Stimulated activated CD8-positive, alpha-beta memory T cell treated with anti-CD3 and anti-CD28 coated beads, Interleukin-12 subunit alpha, Interleukin-12 subunit beta, amount 100 ng/mL, for 24 hours (primary cell): Measurements from ENCODE around the gene AWAT2.
"Not testable (repeated sequence)": the region's sequence is repeated elsewhere in the genome, so short reads cannot be mapped to it uniquely, and the experiment has no call there.

Experiments
- DNase-seq: peaks from one replicate; pipeline ENCODE4 v3.0.0-alpha.2; 2020; ENCODE audit errors: extremely low read depth

Gene AWAT2

DNA sequence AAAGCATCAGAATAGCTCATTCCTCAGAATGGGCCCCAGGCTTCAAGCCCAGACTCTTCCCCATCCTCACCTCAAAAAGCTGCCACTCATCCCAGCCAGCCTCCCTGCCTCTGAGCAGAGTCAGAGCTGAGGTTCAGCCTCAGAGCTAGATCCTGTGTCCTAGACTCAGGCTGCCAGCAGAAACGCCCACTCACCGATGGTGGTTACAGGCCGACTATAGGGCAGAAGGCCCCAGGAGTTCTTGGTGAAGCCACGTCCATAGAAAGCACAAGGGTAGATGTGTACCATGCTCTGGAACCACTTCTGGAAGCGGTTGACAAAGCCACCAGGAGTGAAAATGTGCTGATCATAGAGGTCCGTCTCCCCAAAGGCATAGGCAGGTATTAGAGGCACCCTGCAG lies 7.7 kb downstream of the AWAT2 start:
- no peak for DNase-seq

DNA sequence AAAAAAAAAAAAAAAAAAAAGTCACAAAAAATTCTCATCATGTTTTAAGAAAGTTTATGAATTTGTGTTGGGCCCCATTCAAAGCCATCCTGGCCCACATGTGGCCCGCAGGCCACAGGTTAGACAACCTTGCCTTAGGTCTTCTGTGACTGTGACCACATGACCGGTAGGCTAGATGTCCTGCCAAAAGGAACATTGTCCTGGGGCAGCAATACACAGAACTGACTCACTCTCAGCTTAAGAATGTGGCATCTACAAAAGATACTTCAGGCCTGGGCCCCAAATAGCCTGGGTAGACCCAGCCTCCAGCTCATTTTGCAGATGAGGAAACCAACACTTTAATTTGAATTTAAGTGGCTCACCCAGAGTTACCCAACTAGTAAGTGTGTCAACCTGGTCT lies 10.0 kb downstream of the AWAT2 start:
- no peak for DNase-seq

DNA sequence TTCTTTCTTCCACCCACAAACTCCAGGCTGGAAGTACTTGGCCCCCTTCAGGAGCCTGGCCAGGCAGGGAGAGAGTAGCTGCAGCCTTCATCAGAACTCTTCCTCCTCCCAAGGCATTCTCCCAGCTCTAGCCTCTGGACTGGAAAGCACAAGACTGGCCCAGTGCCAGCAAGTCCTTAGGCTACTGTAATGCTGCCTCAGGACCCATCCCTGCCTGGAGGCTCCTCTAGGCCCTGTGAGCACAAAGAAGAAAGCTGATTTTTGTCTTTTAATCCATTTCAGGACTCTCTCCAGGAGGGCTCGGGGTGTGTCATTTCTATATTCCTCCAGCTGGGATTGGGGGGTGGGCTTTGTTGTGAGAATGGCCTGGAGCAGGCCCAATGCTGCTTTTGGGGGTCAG lies 10.8 kb downstream of the AWAT2 start:
- no peak for DNase-seq

DNA sequence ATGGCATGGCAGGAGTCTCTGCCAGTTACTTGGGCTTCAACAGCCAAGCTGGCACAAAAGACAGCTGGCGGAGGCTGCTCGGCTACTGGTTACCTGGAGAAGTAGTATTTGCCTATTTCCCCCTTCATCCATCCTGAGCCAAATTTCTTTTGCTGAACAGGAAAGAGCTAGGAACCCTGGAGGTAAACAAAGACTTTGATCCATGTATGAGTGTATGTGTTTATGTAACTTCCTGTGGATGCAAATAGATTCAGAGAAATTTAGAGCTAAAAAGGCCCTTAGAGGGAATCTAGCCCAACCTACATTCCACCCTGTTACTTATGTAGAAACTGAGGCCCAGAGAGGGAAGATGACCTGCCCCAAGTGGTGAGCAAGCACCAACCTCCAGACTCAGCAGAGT lies 11.2 kb downstream of the AWAT2 start:
- no peak for DNase-seq

DNA sequence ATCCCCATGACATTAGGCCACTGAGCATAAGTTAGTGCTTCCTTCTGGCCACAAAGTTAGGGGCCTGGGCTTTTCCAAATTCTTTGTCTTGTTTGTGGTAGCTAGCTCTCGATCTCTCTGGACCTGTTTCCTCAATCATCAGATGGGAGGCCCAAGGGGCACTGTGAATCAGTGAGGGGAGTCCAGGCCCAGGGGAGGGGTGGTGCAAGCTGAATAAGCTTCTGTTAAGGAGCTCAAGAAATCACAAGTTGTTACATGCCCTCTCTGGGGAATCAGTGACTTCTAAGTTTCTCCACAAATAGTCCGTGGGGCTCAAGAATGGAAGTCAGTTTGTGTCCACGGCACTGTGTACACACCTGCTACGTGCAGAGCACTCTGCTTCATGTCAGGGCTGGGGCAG lies 15.1 kb downstream of the AWAT2 start:
- no peak for DNase-seq

DNA sequence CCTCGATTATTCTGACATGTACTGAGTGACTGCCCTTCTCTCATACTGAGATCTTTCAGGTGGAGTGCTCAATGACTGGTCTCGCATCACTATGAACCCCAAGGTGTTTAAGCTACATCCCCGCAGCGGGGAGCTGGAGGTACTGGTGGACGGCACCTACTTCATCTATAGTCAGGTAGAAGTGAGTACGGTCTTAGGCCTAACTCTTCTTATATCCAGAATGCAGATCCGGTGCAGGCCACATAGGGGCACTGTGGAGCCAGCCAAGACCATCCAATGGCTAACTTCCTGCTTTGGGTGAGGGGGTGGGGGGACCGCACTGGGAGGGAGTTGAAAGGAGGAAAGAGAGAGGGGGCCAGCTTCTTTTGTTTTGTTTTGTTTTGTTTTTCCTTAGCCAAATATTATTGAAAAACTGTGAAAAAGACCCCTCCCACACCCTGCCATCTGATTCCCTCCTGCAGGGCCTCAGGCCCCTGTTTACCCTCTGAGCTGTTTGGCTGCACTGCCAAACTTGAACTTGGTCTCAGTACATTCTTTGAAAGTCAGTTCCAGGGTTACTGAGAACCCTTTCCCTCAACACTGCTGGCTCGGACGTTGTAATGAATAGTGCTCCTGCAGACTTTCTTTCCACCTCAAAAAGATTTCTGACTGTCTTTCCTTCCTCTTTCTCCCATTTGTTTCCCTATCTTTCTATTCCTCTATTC lies 16.2 kb downstream of the AWAT2 start:
- DNase-seq: no peak

DNA sequence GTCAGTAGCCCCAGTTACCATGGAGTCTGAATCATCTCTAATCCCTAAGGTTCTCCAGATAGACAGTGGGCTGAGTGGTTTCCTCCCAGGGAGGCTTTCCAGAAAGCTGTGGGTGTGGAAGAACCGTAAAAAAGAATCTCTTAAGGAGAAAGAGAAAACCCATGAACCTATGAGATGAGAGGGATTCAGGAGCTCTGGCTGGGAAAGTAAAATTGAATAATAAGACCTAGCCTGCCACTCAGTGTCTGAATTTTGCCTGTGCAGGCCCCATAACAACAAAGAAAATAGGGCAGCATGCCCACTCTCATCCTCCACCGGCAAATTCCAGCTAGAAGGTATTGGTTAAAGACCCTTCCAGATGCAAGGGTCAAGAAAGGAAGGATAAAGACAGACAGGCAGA lies 16.9 kb downstream of the AWAT2 start:
- no peak for DNase-seq

DNA sequence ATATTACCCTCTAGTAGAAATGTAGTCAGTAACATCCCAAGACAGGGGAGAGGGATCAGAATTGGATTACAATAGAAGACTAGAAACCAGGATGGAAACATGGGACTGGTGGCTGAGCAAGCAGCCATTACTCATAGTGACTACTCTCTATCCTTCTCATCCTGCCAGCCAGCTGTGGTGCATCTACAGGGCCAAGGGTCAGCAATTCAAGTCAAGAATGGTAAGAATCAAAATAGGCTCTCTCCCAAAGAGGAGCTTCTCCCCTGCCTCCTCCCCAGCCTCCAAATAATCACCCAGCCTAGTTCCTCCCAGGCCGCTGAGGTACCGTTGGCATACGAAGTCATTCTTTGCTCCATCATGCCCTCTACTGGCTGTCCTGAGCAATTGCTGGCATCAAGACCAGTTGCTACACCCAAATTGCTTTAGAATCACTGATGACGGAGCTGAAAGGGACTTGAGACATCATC lies 19.4 kb downstream of the AWAT2 start:
- DNase-seq: peak; percentile 2

DNA sequence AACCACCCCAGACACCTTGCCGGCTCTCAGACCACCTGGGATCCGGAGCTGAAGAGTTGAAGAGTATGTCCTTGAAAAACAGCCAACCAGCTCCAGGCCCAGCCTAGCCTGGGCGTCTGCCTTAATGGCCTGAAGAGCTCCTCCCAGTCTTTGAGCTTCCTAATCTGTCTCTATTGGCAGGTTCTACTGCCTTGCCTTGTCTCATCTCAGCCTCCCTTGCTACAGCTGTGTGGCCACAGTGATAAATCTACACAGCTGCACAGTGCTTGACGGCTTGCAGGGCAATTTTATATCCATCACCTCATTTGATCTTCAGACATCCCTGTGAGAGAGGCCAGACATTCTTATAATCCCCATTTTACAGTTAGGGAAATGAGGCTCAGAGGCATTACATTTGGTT lies 19.9 kb downstream of the AWAT2 start:
- DNase-seq: no peak

DNA sequence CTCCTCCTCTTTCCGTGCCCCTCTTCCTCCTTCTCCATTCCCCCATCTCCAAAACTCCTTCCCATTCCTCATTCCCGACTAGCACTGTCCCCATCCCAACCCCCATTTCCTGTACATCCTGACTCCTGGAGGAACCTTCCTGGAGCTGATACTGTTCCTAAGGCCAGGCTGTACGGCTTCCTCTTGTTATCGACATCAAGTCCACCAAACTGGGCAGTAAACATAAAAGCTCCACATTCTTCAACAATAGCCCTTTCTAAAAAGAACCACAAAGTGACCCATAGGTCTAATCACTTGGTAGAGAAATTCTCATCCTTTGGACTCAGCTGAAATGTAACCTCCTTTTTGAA lies 22.9 kb downstream of the AWAT2 start:
- DNase-seq: no peak

DNA sequence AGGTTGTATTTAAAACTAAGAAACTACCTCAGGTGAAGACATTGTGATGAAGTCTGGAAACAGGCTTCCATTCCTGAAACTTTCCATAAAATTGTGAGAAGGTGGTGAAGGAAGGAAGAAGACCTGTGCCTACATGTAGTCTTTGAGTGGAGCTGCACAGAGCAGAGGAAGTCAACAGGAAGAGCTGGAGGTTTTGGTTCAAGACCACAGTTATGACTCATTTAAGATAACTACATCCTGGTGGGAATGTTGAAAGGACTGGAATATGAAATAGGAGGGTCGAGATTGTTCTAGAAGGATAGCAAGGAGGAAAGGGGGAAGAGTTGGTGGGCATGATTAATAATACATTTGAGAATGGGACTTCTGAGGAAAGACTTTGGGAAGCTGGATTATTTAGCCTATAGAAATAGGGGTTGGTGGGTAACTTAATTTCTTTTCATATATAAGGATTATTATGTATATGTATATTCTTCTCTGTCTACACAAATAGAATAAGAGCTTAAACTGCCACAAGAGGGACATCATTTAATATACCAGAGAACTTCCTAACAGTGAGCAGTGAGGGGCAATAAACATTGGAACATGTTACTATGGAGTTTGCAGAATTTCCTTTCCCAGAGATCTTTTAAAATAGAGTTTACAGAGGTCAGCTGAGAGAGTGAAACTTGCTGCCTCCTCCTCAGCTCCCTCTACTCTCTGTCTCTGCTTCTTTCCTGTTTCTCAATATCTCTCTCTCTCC lies 23.5 kb downstream of the AWAT2 start:
- no peak for DNase-seq

DNA sequence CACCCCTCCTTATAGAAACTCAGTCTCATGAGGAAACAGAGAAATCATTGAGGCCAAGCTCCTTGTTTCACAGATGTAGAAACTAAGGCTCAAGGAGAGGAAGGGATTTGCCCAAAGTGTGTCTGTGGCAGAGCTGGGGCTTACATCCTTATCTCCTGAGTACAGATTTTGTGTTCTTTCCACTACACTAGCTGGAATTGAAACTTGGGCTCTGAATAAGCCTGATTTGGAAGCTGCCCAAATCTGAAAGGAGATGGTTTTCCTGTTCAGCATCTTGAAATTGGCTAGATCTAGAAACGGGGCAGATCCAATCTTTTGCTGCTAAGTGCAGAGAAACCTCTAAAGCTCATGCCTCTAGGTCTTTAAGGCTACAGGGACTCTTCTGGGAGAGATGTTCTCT lies 24.3 kb downstream of the AWAT2 start:
- DNase-seq: no peak

DNA sequence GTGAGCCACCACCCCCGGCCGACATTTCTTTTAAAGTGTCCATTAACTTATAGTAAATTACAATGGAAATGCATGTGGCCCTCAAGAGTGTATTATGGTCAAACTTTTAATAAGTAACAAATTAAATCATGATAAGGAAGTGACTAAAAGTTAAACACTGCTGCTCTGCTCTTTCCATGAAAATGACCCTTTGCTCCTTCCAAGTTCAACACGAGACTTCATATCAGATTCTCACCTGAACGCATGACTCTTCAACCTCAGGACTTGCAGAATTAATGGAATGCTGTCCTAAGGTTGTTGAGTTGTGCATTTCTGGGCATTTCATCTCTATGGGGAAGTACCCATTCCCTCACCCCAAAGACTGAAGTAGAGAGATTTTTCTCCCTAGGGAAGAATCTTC lies 27.1 kb downstream of the AWAT2 start:
- DNase-seq: no peak

DNA sequence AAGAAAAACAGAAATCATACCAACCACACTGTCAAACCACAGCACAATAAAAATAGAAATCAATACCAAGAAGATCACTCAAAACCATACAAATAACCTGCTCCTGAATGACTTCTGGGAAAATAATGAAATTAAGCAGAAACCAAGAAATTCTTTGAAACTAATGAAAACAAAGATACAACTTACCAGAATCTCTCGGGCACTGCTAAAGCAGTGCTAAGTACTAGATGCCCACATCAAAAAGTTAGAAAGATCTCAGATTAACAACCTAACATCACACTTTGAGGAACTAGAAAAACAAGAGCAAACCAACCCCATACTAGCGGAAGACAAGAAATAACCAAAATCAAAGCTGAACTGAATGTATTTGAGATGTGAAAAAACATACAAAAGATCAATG lies 33.2 kb downstream of the AWAT2 start:
- DNase-seq: no peak

DNA sequence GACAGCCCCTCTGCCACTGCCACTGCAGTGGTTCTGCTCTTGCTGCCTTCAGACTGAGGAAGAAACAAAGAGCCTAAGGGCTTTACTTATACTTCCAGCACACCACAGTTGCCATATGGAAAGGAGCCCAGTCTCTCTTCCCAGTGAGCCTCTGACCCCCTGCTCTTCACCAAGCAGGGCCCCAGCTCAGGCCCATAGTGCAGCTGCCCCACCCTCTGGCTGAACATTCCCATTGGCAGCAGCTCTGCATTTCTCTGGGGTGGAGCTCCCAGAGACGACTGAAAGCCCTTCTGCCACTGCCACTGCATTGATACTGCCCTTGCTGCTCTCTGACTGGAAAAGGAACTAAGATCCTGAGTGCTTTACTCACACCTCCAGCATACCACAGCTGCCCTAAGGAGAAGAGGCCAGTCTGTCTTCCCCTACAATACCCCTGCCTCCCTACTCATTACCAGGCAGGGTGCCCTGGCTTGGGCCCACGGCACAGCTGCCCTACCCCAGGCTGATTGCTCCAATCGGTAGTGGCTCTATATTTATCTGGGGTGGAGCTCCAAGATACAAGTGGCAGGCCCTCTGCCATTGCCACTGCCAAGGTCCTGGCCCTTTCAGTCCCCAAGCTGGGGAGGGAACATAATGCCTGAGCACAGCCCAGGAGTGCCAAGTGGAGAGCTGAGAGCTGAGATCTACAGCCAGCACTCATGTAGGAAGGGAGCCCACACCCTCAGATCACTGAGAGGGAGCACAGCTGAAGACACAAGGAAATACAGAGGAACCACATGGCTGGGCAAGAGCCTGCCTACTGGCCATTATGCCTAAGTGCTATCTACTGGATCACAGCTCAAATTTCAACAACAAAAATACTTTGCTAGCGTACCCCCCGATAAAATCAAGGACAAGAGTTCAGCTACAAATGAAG lies 36.0 kb downstream of the AWAT2 start:
- no peak for DNase-seq

DNA sequence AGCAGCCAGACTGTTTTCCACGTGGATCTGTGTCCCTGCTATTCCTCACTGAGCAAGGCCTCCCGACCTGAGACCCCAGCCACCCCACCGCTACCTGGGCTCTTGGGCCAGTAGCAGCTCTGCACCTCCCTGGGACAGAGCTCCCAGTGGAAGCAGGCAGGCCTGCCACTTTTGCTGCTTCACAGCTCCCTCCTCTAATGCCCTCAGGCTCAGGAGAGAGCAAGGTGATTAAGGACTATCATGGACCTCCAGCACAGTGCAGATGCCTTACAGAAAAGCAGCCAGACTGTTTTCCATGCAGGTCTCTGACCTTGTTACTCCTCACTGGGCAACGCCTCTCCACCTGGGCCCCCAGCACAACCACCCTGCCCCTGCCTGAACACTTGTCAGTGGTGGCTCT lies 37.0 kb downstream of the AWAT2 start:
- DNase-seq: no peak

DNA sequence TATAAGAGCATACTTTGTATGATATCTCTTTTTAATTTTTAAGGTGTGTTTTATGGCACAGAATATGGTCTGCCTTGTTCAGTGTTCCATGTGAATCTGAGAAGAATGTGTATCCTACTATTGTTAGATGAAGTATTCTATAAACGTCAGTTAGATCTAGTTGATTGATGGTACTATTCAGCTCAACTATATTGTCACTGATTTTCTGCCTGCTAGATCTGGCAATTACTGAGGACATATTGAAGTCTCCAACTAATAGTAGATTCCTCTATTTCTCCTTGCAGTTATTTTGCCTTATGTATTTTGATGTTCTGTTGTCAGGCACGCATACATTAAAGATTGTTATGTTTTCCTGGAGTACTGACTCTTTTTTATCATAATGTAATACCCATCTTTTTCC lies 39.8 kb downstream of the AWAT2 start:
- DNase-seq: no peak

DNA sequence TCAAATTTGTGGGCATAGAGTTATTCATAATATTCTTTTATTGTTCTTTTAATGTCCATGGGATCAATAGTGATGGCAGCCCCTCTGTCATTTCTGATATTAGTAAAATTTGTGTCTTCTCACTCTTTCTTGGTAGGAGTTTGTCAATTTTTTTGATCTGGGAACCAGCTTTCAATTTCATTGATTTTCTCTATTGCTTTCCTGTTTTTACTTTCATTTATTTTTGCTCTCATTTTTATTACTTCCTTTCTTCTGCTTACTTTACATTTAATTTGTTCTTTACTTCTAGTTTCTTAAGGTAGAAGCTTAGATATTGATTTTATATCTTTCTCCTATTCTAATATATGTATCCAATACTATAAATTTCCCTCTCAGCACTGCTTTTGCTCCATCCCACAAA lies 40.7 kb downstream of the AWAT2 start:
- no peak for DNase-seq

DNA sequence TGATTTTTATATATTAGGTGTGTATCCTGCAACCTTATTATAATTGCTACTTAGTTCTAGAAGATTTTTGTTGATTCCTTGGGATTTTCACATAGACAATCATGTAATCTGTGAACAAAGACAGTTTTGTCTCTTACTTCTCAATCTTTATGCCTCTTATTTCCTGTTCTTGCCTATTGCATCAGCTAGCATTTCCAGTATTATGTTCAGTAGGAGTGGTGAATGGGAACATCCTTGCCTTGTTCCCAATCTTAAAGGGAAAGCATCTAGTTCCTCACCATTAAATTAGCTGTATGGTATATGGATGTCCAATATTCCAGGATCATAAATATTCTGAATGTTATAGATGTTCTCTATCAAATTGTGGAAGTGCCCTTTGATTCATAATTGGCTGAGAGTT lies 41.8 kb downstream of the AWAT2 start:
- no peak for DNase-seq

DNA sequence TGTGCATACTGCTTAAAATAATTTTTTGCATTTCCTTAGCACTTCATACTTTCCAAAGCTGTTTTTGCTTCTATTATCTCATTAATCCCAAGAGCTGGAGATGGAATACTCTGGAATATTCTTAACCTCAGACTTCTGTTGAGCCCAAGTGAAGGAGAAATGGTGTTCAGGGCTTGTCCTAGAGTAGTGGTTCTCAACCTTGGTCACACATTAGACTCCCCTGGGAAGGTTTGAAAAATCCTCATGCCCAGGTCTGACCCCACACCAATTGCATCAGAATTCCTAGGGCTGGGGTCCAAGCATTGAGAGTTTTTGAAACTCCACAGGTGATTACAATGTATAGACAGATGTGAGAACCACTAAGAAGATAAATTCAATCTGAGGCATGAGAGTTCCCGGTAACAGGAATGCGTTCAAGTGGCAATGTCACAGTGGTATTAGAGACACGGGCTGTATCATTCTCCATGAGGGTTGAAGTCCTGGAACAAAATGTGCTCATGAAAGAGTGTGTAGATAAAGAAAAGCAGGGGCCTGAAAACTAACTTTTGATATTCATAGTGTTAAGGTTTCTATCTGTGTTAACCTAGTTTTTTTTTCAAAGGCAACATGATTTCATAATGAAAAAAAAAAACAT lies 47.9 kb downstream of the AWAT2 start:
- DNase-seq: no peak

DNA sequence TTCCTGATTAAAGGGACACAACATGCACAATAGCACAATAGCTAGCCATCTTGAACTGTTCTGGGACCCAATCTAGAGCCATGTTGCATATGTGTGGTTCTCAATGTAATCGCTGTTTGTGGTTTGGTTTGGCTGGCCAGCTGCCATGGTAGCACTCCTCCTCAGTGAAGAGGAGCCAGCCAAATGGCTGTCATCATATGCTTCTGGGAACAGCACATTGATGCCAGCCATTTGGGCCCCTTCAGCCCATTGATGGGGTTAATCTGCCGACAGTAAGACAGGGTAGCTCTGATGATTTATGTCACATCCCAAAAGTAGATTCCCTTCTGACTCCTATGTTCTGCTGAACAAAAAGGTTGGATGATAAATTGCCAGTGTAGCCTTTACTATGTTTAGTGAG lies 48.5 kb downstream of the AWAT2 start:
- no peak for DNase-seq

DNA sequence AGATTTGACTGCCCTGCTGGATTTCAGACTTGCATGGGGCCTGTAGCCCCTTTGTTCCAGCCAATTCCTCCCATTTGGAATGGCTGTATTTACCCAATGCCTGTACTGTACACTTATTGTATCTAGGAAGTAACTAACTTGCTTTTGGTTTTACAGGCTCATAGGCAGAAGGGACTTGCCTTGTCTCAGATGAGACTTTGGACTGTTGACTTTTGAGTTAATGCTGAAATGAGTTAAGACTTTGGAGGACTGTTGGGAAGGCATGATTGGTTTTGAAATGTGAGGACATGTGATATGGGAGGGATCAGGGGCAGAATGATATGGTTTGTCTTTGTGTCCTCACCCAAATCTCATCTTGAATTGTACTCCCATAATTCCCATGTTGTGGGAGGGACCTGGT lies 51.4 kb downstream of the AWAT2 start:
- not testable (repeated sequence) for DNase-seq
